Neuronal stem cell (in vitro differentiated cells): ENCODE measurements around the gene MARK3.

Source experiments
- DNase-seq: peaks from one replicate; pipeline ENCODE4 v3.0.0-alpha.2; 2013; ENCODE audit warnings: low spot score
- H2AFZ ChIP-seq: one replicate; pipeline ENCODE4 v1.6.1; 2013; ENCODE audit warnings: mild to moderate bottlenecking, low read length, inconsistent platforms
- H2AK5ac ChIP-seq: 2 replicates; pipeline ENCODE4 v1.6.1; 2013; ENCODE audit warnings: low read depth, mild to moderate bottlenecking, inconsistent platforms, low read length, moderate library complexity, mixed read lengths
- H2BK120ac ChIP-seq: 2 replicates; pipeline ENCODE4 v1.6.1; 2013; ENCODE audit warnings: low read depth, mild to moderate bottlenecking, inconsistent platforms, low read length, moderate library complexity, mixed read lengths
- H2BK12ac ChIP-seq: one replicate; pipeline ENCODE4 v1.6.1; 2013; ENCODE audit warnings: low read length, inconsistent platforms
- H2BK15ac ChIP-seq: 2 replicates; pipeline ENCODE4 v1.6.1; 2013; ENCODE audit warnings: mild to moderate bottlenecking, low read length, inconsistent platforms, mixed read lengths
- H2BK5ac ChIP-seq: one replicate; pipeline ENCODE4 v1.6.1; 2013; ENCODE audit warnings: inconsistent platforms, mild to moderate bottlenecking, low read length, moderate library complexity
- H3K14ac ChIP-seq: one replicate; pipeline ENCODE4 v1.6.1; 2013; ENCODE audit warnings: low read length, inconsistent platforms
- H3K18ac ChIP-seq: 2 replicates; pipeline ENCODE4 v1.6.1; 2013; ENCODE audit warnings: low read length, inconsistent platforms
- H3K23ac ChIP-seq: 2 replicates; pipeline ENCODE4 v1.6.1; 2013; ENCODE audit warnings: low read depth, mild to moderate bottlenecking, mixed read lengths, low read length, inconsistent platforms; ENCODE audit not compliant: poor library complexity
- H3K27ac ChIP-seq: replicated peaks from 3 replicates; pipeline ENCODE4 v1.5.1; 2013; ENCODE audit warnings: low read length, inconsistent platforms
- H3K27me3 ChIP-seq, 3 experiments: 2 replicates each; pipeline ENCODE4 v1.6.1; 2013; ENCODE audit warnings: low read length in 3 of 3, mild to moderate bottlenecking in 2 of 3, inconsistent platforms in 1 of 3, low read depth in 1 of 3, mixed read lengths in 1 of 3, moderate library complexity in 1 of 3; ENCODE audit not compliant: control insufficient read depth in 3 of 3, insufficient read depth in 3 of 3
- H3K36me3 ChIP-seq, 2 donors: replicated peaks in 1 of 2; 2 replicates each; pipeline ENCODE4 v1.6.1; 2013; ENCODE audit warnings: low read length in 2 of 2; ENCODE audit not compliant: control insufficient read depth in 2 of 2, insufficient read depth in 2 of 2
- H3K4ac ChIP-seq: 2 replicates; pipeline ENCODE4 v1.6.1; 2013; ENCODE audit warnings: inconsistent platforms, mild to moderate bottlenecking, low read length, moderate library complexity
- H3K4me1 ChIP-seq, 2 donors: 1 replicate in 1 of 2; 2 replicates in 1 of 2; pipeline ENCODE4 v1.6.1; 2013; ENCODE audit warnings: low read length in 2 of 2, low read depth in 1 of 2; ENCODE audit not compliant: control insufficient read depth in 2 of 2, insufficient read depth in 1 of 2
- H3K4me2 ChIP-seq: one replicate; pipeline ENCODE4 v1.6.1; 2013; ENCODE audit warnings: mild to moderate bottlenecking, low read length, inconsistent platforms; ENCODE audit not compliant: insufficient read depth, poor library complexity, severe bottlenecking
- H3K4me3 ChIP-seq, 2 donors: 2 replicates each; pipeline ENCODE4 v1.5.1; 2013; ENCODE audit warnings: low read length in 2 of 2, mild to moderate bottlenecking in 2 of 2, inconsistent platforms in 1 of 2, moderate library complexity in 1 of 2
- H3K79me1 ChIP-seq: one replicate; pipeline ENCODE4 v1.6.1; 2013; ENCODE audit warnings: low read depth, mild to moderate bottlenecking, inconsistent platforms, low read length, moderate library complexity
- H3K9ac ChIP-seq: one replicate; pipeline ENCODE4 v1.6.1; 2013; ENCODE audit warnings: mild to moderate bottlenecking, low read depth, low read length, inconsistent platforms; ENCODE audit not compliant: poor library complexity
- H3K9me3 ChIP-seq, 2 donors: replicated peaks in 1 of 2; 2 replicates each; pipeline versions ENCODE3 to v1.6.1; 2013; ENCODE audit warnings: low read length in 2 of 2, mild to moderate bottlenecking in 2 of 2, inconsistent platforms in 1 of 2, low read depth in 1 of 2, mixed read lengths in 1 of 2, moderate library complexity in 1 of 2; ENCODE audit not compliant: control insufficient read depth in 2 of 2, insufficient read depth in 1 of 2
- H4K8ac ChIP-seq: one replicate; pipeline ENCODE4 v1.6.1; 2013; ENCODE audit warnings: low read depth, mild to moderate bottlenecking, inconsistent platforms, low read length, moderate library complexity
- H4K91ac ChIP-seq: one replicate; pipeline ENCODE4 v1.6.1; 2013; ENCODE audit warnings: low read length, low read depth, mild to moderate bottlenecking, inconsistent platforms; ENCODE audit not compliant: poor library complexity
- WGBS, 2 donors: extraction: QIAGEN DNeasy Blood & Tissue Kit; methylation state at CpG; one replicate each; pipeline ENCODE4 v1.1.7; 2013; ENCODE audit warnings: missing lambda C conversion rate in 2 of 2, mixed read lengths in 1 of 2; ENCODE audit not compliant: insufficient read length in 2 of 2, insufficient replicate concordance in 1 of 2; ENCODE audit errors: extremely low coverage in 2 of 2; 5-methylcytosine and 5-hydroxymethylcytosine counted together

The MARK3 gene

GRCh38 chr14:103548463-103549351 is 163.5 kb downstream of the MARK3 start:
- Histone ChIP-seq H2BK5ac (peak overlapping the region; percentile 78), H4K91ac (peak overlapping the region; percentile 79), H2AK5ac (peak overlapping the region; percentile 72), H3K23ac (peak overlapping the region; percentile 65), H3K9me3 (no peaks in the 10 kb centered on the region), H2BK15ac (peak overlapping the region; percentile 96), H3K4me3 (no peak overlapping the region), H3K18ac (peak overlapping the region; percentile 55), H3K27me3 (no peaks in the 10 kb centered on the region), H3K4ac (peak overlapping the region; percentile 76), H3K14ac (no peak overlapping the region), H2BK12ac (peak overlapping the region; percentile 94), H3K27ac (no peak overlapping the region), H3K36me3 (no peaks in the 10 kb centered on the region), H2AFZ (no peak overlapping the region), H4K8ac (peak overlapping the region; percentile 65), H3K9ac (no peak overlapping the region), H2BK120ac (peak overlapping the region; percentile 81), H3K4me2 (no peak overlapping the region), H3K79me1 (peaks cover 11% of the 10 kb centered on the region), H3K4me1 (peaks cover 16 to 36% of the 10 kb centered on the region in 2 donors)
- no peak for DNase-seq
- WGBS, 2 donors = no CpG with 5 or more reads among the region's 27 CpGs

- DNase-seq = no peak
- H4K91ac ChIP-seq = no peak overlapping the region
- no peak overlapping the region for H3K4ac ChIP-seq
- peak overlapping the region; percentile 1 for H3K14ac ChIP-seq
- H2BK15ac ChIP-seq = peak overlapping the region; percentile 96
- WGBS, 2 donors = no CpG with 5 or more reads among the region's 30 CpGs
- H3K18ac ChIP-seq = peak overlapping the region; percentile 55
- H2BK12ac ChIP-seq = peak overlapping the region; percentile 67
- H3K27me3 ChIP-seq = no peaks in the 10 kb centered on the region
- peak overlapping the region; percentile 78 for H2BK5ac ChIP-seq
- H4K8ac ChIP-seq = peak overlapping the region; percentile 98
- no peak overlapping the region for H3K27ac ChIP-seq
- peak overlapping the region; percentile 47 for H2AFZ ChIP-seq
- H3K4me2 ChIP-seq = no peak overlapping the region
- H3K23ac ChIP-seq = peak overlapping the region; percentile 65
- H3K9ac ChIP-seq = peak overlapping the region; percentile 71
- peaks cover 10% of the 10 kb centered on the region for H3K79me1 ChIP-seq
- no peaks in the 10 kb centered on the region for H3K36me3 ChIP-seq
- H3K4me1 ChIP-seq = peaks cover 8 to 27% of the 10 kb centered on the region in 2 donors
- H3K4me3 ChIP-seq = peak overlapping the region in 1 of 2 donors; percentile 21
- peak overlapping the region; percentile 81 for H2BK120ac ChIP-seq
- H2AK5ac ChIP-seq = peak overlapping the region; percentile 72
- no peaks in the 10 kb centered on the region for H3K9me3 ChIP-seq
These were observed 164.4 kb downstream of the MARK3 start for GRCh38 chr14:103549361-103550311.

- Histone ChIP-seq H2AFZ (peak overlapping the region; percentile 52), H3K27me3 (no peaks in the 10 kb centered on the region), H2AK5ac (peak overlapping the region; percentile 90), H3K4me2 (no peak overlapping the region), H2BK120ac (peak overlapping the region; percentile 61), H3K18ac (peak overlapping the region; percentile 76), H3K27ac (no peak overlapping the region), H2BK12ac (no peak overlapping the region), H3K9ac (no peak overlapping the region), H3K23ac (peak overlapping the region; percentile 73), H4K8ac (no peak overlapping the region), H3K4me1 (peaks cover 6 to 16% of the 10 kb centered on the region in 2 donors), H2BK5ac (peak overlapping the region; percentile 94), H3K4me3 (no peak overlapping the region), H3K9me3 (no peaks in the 10 kb centered on the region), H3K79me1 (peaks cover 10% of the 10 kb centered on the region), H2BK15ac (peak overlapping the region; percentile 81), H4K91ac (no peak overlapping the region), H3K14ac (no peak overlapping the region), H3K4ac (no peak overlapping the region), H3K36me3 (peaks cover 0 to 2% of the 10 kb centered on the region in 2 donors)
- no CpG with 5 or more reads among the region's 22 CpGs for WGBS, 2 donors
- no peak for DNase-seq
These were observed 165.5 kb downstream of the MARK3 start for GRCh38 chr14:103550451-103551337.
